ENCODE data around the gene SH2D7. TPM values are rescaled to one million over a fixed set of nuclear protein-coding genes. Genes with fewer than 3 reads are reported as not detected.

Gene SH2D7
- total RNA-seq, 1 experiment from 2014 or later = not detected

DNA sequence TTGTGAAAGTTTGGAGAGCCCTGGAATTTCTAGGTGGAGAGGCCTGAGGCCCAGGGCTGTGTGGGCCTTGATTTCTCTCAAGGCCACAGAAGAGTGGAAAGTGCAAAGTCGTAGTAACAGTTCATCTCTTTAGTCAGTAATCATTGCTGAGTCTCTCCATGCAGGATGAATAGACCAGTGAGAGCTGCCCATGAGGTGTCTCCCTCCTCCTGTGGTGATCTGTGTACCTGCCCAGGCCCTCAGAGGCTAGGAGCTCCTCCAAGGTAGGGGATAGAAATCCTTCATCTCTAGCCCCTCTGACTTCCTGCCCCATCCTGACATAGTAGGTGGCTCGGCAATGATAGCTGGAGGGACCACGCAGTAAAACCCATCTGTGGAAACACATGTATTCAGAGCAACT, 50.0 kb downstream of the SH2D7 start:
- H3K27me3 ChIP-seq (ENCODE audit: control insufficient read depth, insufficient read depth, low read length) = no peaks in the 10 kb centered on the region
- H3K4me1 ChIP-seq (ENCODE audit: control insufficient read depth, insufficient read depth, low read length) = no peaks in the 10 kb centered on the region
- TF ChIP-seq CTCF (IDR thresholded peaks at IDR 0.05) = no peak
- no peak for TF ChIP-seq POLR2AphosphoS5 (IDR thresholded peaks at IDR 0.05; ENCODE audit: low read depth, low read length)
- no peak for TF ChIP-seq TCF7L2 (IDR thresholded peaks at IDR 0.05; ENCODE audit: low read depth, low read length)
- TF ChIP-seq, protein P1, sequence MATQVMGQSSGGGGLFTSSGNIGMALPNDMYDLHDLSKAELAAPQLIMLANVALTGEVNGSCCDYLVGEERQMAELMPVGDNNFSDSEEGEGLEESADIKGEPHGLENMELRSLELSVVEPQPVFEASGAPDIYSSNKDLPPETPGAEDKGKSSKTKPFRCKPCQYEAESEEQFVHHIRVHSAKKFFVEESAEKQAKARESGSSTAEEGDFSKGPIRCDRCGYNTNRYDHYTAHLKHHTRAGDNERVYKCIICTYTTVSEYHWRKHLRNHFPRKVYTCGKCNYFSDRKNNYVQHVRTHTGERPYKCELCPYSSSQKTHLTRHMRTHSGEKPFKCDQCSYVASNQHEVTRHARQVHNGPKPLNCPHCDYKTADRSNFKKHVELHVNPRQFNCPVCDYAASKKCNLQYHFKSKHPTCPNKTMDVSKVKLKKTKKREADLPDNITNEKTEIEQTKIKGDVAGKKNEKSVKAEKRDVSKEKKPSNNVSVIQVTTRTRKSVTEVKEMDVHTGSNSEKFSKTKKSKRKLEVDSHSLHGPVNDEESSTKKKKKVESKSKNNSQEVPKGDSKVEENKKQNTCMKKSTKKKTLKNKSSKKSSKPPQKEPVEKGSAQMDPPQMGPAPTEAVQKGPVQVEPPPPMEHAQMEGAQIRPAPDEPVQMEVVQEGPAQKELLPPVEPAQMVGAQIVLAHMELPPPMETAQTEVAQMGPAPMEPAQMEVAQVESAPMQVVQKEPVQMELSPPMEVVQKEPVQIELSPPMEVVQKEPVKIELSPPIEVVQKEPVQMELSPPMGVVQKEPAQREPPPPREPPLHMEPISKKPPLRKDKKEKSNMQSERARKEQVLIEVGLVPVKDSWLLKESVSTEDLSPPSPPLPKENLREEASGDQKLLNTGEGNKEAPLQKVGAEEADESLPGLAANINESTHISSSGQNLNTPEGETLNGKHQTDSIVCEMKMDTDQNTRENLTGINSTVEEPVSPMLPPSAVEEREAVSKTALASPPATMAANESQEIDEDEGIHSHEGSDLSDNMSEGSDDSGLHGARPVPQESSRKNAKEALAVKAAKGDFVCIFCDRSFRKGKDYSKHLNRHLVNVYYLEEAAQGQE (IDR thresholded peaks at IDR 0.05; ENCODE audit: insufficient read depth in 1 of 2, low read depth in 2 of 2, low read length in 1 of 2) = no peak
- no peak for TF ChIP-seq SIN3A (IDR thresholded peaks at IDR 0.05; ENCODE audit: borderline replicate concordance, insufficient read depth, low read depth, low read length)
- BruUV-seq (replicated peaks) = no TSS peak
- no peak overlapping the region for H3K4me3 ChIP-seq (ENCODE audit: low read depth in 2 of 2, low read length in 2 of 2)
- CTCF ChIA-PET = no interaction called here
- no peak for DNase-seq (ENCODE audit: low read depth, low spot score)
- POLR2A ChIA-PET = interaction anchor here (0.5 kb wide), 1 partner anchor 10 kb away, joined by 4 read pairs; no protein-coding TSS in a partner anchor
- intact Hi-C loops (cut with micrococcal nuclease; ENCODE audit: unreplicated experiment) = no loop called here
- no peak overlapping the region for H3K27ac ChIP-seq (ENCODE audit: low read length)
- ATAC-seq = no peak
- no peaks in the 10 kb centered on the region for H3K9me3 ChIP-seq (ENCODE audit: control insufficient read depth, insufficient read depth, low read depth, low read length)
- in situ Hi-C loops (cut with HindIII; ENCODE audit: low pct_unique_long_range_greater_than_20kb, low sequenced_read_pairs) = loop anchor here (25.0 kb wide), 1 partner anchor 120 kb away; the partner anchor contains the start of gene DNAJA4
- H3K36me3 ChIP-seq (ENCODE audit: control insufficient read depth, insufficient read depth, low read length) = no peaks in the 10 kb centered on the region

GRCh38 chr15:78146425-78147154, 54.2 kb downstream of the SH2D7 start:
- Histone ChIP-seq H3K4me1 (ENCODE audit: control insufficient read depth, insufficient read depth, low read length) (peaks cover 13% of the 10 kb centered on the region), H3K36me3 (ENCODE audit: control insufficient read depth, insufficient read depth, low read length) (no peaks in the 10 kb centered on the region; the same call in 1 of the 2 replicates), H3K27me3 (ENCODE audit: control insufficient read depth, insufficient read depth, low read length) (no peaks in the 10 kb centered on the region), H3K9me3 (ENCODE audit: control insufficient read depth, insufficient read depth, low read depth, low read length) (no peaks in the 10 kb centered on the region), H3K27ac (ENCODE audit: low read length) (no peak overlapping the region), H3K4me3 (ENCODE audit: low read depth in 2 of 2, low read length in 2 of 2) (no peak overlapping the region)
- ChIA-PET POLR2A (no interaction called here), CTCF (no interaction called here)
- intact Hi-C loops (cut with micrococcal nuclease; ENCODE audit: unreplicated experiment) (no loop called here), in situ Hi-C loops (cut with HindIII; ENCODE audit: low pct_unique_long_range_greater_than_20kb, low sequenced_read_pairs) (loop anchor here (25.0 kb wide), 1 partner anchor 116 kb away; the partner anchor contains the start of gene DNAJA4)
- BruUV-seq (replicated peaks) = no TSS peak
- DNase-seq (ENCODE audit: low read depth, low spot score) = no peak
- no peak for TF ChIP-seq POLR2AphosphoS5 (IDR thresholded peaks at IDR 0.05; ENCODE audit: low read depth, low read length)
- no peak for TF ChIP-seq TCF7L2 (IDR thresholded peaks at IDR 0.05; ENCODE audit: low read depth, low read length)
- no peak for TF ChIP-seq SIN3A (IDR thresholded peaks at IDR 0.05; ENCODE audit: borderline replicate concordance, insufficient read depth, low read depth, low read length)
- TF ChIP-seq, protein P1 (IDR thresholded peaks at IDR 0.05; ENCODE audit: insufficient read depth in 1 of 2, low read depth in 2 of 2, low read length in 1 of 2) = no peak
- TF ChIP-seq CTCF (IDR thresholded peaks at IDR 0.05) = no peak
- no peak for ATAC-seq

Data from Panc1 (cell line).